HG03039 (cell line): ENCODE data around the gene ALG5.

Experiments
- ATAC-seq: cut with Tn5 transposase; IDR thresholded peaks from one replicate; pipeline ENCODE4 v1.9.1; 2021; ENCODE audit warnings: mild to moderate bottlenecking, moderate library complexity; ENCODE audit not compliant: unreplicated experiment

The ALG5 gene

GRCh38 chr13:36999054-36999714 lies at the start of gene ALG5:
Gene ALG5, minus strand, starts transcription at chr13:36999340. Its CDS starts 40 bp downstream, at chr13:36999300.
- peak; percentile 70 for ATAC-seq

GRCh38 chr13:37047846-37048245 lies 48.7 kb upstream of the ALG5 start:
- ATAC-seq, result no peak

GRCh38 chr13:37047032-37047431 lies 47.9 kb upstream of the ALG5 start:
- ATAC-seq, result no peak

DNA sequence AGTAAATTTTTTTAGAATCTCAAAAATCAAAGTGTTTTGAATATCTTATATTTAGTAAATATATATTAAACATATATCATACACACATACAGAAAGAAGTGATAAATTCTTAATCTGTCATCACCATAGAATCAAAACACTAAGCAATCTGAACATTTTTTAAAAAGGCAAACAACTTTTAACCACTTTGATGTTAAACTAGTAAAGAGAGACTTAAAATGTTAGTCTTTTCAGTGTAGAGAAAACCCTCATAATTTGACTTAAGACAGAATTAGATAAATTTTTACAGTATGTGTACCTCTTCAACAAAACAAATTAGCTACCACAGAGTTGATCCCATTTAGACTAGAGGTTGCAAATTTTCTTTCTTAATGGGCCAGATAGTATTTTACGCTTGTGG lies 46.9 kb upstream of the ALG5 start:
- no peak for ATAC-seq

DNA sequence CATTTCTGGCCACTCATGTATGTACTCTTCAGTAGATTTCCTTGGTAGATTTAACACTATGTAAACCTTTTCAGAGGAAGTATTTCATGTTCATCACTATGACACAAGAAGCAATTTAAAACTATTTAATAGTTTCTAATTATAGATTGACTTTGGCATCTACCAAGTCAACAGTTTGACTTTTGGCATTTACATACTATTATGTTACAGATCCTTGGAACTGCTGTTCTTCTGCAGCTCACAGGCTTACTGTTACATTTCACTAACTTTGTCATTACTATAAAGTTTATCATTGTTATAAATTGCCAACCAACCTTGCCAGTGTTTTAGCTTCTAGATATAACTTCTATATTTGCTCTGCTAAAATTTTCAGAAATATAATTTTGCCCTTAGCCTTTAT lies 41.6 kb upstream of the ALG5 start:
- no peak for ATAC-seq

DNA sequence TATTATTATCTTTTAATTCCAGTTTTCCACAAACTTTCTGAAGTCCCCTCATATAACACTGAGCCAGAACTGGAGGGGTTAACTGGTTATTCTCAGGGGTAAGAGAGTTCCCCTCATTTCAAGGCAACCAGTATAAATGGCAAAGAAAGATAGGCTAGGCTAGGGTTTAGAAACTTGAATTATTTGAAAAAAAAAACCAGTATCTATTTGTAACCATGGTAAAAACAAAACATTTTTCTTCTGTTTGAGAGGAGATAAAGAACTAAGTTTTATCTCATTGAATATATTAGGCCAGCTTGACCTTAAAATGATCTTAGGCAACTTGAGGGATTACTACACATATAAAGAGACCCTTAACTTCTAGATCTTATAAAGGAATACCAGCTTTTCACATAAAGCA lies 40.8 kb upstream of the ALG5 start:
- no peak for ATAC-seq

DNA sequence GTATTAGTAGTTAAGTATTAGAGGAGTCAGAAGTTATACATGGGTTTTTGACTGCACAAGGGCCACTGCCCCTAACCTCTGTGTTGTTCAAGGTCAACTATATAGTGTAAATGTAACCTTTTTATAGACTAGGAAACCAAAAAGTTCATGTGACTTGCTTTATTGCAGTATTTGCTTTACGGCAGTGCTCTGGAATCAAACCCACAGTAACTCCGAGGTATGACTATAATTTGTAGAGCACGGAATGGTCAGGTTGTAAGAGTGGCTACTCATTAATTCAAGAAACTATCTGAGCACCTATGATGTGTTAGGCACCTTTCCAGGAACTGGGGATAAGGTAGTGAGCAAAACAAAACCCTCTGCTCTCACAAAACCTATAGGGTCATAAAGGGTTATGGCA lies 38.1 kb upstream of the ALG5 start:
- ATAC-seq, result no peak

DNA sequence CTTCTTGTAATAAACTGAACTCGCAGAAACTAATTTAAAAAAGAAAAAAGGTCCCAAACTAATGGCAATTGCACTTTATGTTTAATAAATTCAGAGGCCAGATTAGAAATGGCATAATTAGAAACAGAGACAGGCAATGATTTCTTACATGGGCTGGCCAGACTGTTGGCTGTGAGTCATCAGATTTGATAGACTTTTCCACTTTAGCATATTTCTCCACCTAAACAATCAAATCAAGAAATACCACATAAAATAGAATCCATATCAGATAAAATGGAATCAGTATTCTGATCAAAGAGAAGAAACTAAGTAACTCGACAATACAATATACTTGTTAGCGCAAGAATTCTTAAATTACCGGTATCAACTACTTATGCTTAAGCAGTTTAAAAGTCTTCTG lies 30.5 kb upstream of the ALG5 start:
- ATAC-seq, result no peak

GRCh38 chr13:37027639-37028038 lies 28.5 kb upstream of the ALG5 start:
- no peak for ATAC-seq

DNA sequence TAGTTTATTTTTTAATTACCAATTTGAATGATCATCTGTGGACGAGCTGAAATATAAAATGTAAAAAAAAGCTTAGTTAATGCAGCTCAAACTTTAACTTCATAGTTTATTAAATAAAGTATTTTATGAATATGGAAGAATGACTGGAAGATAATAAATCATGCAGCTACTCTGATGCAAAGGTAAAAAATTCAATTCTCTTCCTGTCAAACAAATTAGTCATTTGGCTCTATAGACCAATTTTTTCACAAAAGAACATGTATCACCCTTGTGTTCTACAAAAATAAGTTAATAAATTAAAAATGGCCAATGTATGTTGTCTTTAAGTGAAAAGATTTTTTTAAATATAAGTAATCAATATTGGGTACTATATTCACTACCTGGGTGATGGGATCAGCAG lies 27.6 kb upstream of the ALG5 start:
- ATAC-seq, result no peak

- no peak for ATAC-seq
Measured at GRCh38 chr13:37023871-37024270, 24.7 kb upstream of the ALG5 start.

- no peak for ATAC-seq
Measured at GRCh38 chr13:37014609-37015008, 15.5 kb upstream of the ALG5 start.

GRCh38 chr13:37011788-37012187 lies 12.6 kb upstream of the ALG5 start:
- no peak for ATAC-seq

DNA sequence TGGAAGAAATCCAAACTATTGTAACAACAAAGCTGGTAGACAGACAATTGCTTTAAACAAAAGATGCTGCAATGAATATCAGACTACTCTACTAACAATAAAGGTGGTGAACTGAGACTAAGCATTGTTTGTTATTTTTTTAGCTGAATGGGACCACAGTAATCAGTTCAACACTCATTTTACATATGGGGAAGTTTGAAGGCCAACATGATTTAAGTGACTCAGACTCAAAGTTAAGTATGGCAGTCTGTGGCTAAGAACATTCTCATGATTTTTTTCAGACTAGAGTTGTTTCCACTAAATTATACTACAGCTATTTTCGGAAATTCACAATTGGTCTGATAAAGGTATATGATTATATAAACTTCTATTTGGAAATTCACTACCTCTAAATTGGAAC lies 11.9 kb upstream of the ALG5 start:
- ATAC-seq, result no peak

DNA sequence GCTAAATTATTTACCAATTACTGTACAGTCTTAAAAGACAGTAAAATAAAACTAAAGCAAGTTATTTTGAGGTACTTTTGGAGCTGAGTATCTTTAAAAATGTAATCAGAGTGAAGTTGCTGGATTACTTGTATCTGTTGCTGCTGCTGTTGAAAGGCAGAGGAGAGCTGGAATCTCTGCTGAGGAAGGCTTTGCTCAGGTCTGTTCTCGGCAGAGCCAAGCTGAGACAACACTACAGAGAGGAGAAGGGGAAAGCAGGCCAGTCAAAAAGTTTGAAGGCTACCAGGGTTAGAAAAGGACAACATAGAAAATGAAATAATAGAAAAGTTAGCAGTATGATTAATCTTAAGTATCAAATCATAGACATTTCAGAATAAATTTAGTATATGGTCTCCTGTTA lies 11.3 kb upstream of the ALG5 start:
- ATAC-seq, result no peak

DNA sequence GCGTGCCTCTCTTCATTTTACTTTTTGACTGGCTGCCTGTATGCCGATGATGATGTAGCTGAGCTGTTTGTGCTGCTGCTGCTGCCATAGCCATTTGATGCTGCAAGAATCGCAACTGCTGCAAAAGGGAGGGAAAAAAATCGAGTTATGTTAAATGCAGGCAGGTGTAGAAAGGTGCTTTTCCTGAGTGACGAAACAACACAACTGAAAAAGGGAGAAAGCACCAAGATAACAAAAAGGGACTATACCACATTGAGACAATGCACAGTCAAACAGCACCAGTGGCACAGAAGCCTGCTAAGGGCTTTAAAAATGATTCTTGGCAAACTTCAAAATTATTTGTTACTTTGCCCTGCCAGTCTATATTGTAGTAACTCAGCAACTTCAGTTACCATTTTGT lies 10.6 kb upstream of the ALG5 start:
- no peak for ATAC-seq

DNA sequence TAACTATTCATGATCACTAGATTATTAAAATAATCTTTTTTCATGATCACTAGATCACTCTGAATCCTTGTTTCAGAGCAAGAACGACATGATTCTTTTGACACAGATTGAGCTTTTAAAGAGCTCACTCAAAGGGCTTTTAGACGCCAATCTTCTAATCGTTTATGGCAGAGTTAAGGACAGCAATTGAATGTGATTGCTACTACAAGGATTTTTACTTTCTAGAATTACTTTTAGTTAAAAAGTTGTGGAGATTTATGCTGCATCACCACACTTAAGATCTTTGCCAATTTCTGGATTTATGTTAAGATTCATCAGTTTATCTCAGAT lies 2.7 kb upstream of the ALG5 start:
- ATAC-seq, result no peak

DNA sequence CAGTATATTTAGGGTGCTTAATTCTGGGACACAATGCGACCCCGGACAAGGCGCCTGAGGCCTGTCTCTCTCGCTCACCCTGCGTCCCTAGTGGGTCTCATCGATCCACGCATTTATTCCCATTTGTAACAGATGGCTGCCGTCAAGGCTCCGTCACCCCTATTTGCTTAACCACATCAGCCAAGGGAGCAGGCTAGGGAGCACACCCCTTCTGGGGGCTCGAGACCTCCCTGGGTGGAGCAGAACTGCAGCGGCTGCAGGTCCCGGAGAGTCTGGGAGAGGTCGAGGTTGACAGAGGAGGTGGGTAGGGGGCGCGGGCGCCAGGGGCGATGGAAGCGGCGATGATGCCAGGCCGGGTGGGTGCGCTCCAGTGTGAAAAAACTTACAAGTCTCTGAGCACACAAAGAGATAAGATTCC lies 507 bp downstream of the ALG5 start:
- ATAC-seq, result no peak

DNA sequence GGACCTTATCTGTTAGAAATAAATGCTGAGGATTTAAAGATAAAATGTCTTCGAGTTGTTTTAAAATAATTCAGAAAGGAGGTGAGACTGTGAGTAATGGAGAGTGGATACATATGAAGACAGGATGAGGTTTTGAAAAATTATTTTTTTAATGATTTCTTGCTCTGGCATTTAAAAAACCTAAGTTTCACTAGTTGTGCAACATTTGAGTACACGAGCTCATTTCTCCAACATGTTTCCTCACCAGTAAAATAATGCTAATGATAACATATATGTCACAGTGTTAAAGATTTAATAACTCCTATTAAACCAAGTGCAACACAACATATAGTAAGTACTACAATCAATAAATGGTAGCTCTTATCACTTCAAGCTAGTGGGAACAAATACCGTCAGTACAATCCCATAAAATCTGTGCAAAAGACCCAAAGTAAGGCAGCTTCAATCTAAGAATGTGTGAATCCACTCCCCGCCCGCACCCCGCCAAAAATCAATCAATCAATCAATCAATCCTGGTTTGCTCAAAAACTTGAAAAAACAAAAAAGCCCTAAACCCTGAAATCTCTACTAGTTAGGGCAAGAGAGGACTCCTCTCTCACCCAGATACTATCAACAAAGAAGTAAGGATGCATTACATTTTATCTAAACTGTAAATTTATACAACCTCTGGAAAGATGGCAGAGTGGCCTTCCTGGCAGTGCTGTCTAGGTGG lies 1.3 kb downstream of the ALG5 start:
- no peak for ATAC-seq

DNA sequence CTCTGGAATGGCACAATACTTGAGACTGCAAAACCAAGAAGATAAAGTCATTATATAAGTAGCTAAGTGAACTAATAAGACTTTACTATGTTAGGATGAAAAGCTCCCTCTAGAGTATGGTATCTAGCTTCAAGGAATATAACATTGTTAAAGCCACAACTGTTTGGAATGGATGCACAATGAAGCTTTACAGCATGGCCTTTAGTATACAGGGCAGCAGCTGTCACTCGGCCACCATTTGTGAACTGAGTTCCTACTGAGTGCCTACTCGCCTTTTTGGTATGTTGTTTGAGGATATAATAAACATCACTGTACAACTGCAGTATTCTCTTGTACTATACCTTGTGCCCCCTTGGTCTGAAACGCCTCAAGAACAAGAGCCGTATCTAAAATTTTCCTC lies 6.8 kb downstream of the ALG5 start:
- no peak for ATAC-seq

DNA sequence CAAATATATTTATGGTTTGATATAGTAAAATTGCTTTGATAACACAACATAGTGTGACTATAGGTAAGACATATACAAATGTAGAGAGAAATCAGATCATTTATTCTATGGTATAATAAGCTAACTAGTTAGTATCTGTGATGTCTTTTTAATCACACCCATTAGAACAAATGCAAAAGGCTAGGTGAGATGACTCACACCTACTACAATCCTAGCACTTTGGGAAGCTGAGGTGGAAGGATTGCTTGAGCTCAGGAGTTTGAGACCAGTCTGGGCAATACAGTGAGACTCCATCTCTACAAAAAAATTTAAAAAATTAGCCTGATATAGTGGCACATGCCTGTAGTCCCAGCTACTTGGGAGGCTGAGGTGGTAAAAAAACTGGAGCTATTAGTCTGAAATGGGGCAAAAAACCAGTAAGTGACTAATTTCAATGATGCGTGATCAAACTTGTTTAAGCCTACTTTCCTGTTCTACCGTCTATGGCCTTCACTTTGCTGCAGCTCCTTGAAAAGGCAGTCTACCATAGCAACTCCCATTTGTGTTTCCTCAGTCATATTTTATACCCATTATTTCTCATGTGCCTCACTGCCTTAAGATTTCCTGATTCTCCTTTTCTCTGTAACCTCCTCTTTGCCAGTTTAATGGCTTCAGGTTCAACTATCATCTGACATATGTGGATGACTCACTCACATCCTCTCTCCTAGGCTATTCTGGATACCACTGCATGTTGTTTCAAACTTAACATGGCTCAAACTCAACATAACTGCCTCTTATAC lies 12.5 kb downstream of the ALG5 start:
- no peak for ATAC-seq

GRCh38 chr13:36981156-36981743 lies 17.9 kb downstream of the ALG5 start:
- ATAC-seq, result no peak
